Measurements from ENCODE around the gene CDHR4. TPM values are rescaled to one million over a fixed set of nuclear protein-coding genes. Genes with fewer than 3 reads are reported as not detected.

Gene CDHR4
- total and polyA plus RNA-seq, 2 of the 8 experiments (the other 6 are each of a cell fraction or from before 2014, with no cell fraction given), result 0.50 to 0.60 TPM

GRCh38 chr3:49842843-49843517, 43.3 kb upstream of the CDHR4 start:
- no peak overlapping the region for H3K27ac ChIP-seq (ENCODE audit: low read depth, low read length)
- no peak overlapping the region for H3K9ac ChIP-seq (replicated peaks in 1 of 4; ENCODE audit: extremely low read depth in 1 of 4, low read depth in 3 of 4, low read length in 3 of 4)
- POLR2A ChIA-PET (ENCODE audit: partially characterized antibody), result interaction anchor here (1.8 kb wide), 1 partner anchor 13 kb away, joined by 5 read pairs; the partner anchor contains the start of gene TRAIP

More at GRCh38 chr3:49842843-49843517, 43.3 kb upstream of the CDHR4 start:
- FAIRE-seq (no peak), DNase-seq (ENCODE audit: low read depth in 1 of 2, low spot score in 2 of 2) (no peak)
- Histone ChIP-seq H3K56ac (replicated peaks; ENCODE audit: insufficient read length, low read depth, low read length) (no peak overlapping the region), H3K23ac (ENCODE audit: insufficient read length) (no peak overlapping the region), H4K20me1 (replicated peaks in 1 of 2; ENCODE audit: control insufficient read depth in 1 of 2, insufficient read depth in 2 of 2, low read length in 2 of 2) (peaks cover 0 to 5% of the 10 kb centered on the region in 2 experiments), H2BK12ac (ENCODE audit: low read depth, low read length) (no peak overlapping the region), H2BK120ac (replicated peaks; ENCODE audit: low read depth, low read length) (no peak overlapping the region), H3K4ac (replicated peaks; ENCODE audit: insufficient read length, low read depth, low read length) (no peak overlapping the region), H3K18ac (ENCODE audit: extremely low read depth, low read length) (no peak overlapping the region), H3K4me3 (ENCODE audit: extremely low read depth in 1 of 4, insufficient read depth in 2 of 4, low read depth in 3 of 4, low read length in 4 of 4) (no peak overlapping the region), H3K14ac (ENCODE audit: insufficient read length) (no peak overlapping the region), H4K8ac (ENCODE audit: extremely low read depth, insufficient read depth, low read length) (no peak overlapping the region; the same call in 1 of the 2 replicates), H3K79me1 (ENCODE audit: low read depth, low read length) (peaks cover under 1% of the 10 kb centered on the region; the same call in 1 of the 2 replicates), H2AFZ (ENCODE audit: low read length) (no peak overlapping the region), H4K91ac (replicated peaks; ENCODE audit: insufficient read length, low read length) (no peak overlapping the region), H2AK5ac (ENCODE audit: low read depth, low read length) (no peak overlapping the region), H3K36me3 (ENCODE audit: control insufficient read depth in 2 of 4, insufficient read depth in 4 of 4, low read length in 3 of 4) (peaks cover 2 to 46% (median 35%) of the 10 kb centered on the region in 4 experiments; a peak in 7 of 8 replicates), H3K4me2 (ENCODE audit: insufficient read depth in 1 of 2, low read depth in 2 of 2, low read length in 2 of 2) (no peak overlapping the region), H4K5ac (ENCODE audit: insufficient read length, low read depth, low read length) (no peak overlapping the region), H3K79me2 (ENCODE audit: control insufficient read depth in 1 of 2, insufficient read depth in 2 of 2, low read length in 2 of 2) (no peaks in the 10 kb centered on the region), H2BK20ac (ENCODE audit: low read length) (no peak overlapping the region), H3K23me2 (ENCODE audit: low read depth, low read length) (no peaks in the 10 kb centered on the region), H3K9me3 (ENCODE audit: insufficient read depth in 2 of 2, low read depth in 1 of 2, low read length in 1 of 2) (no peaks in the 10 kb centered on the region), H3K4me1 (replicated peaks in 1 of 4; ENCODE audit: control insufficient read depth in 3 of 4, insufficient read depth in 4 of 4, low read length in 3 of 4) (peaks cover 0 to 6% (median 0%) of the 10 kb centered on the region in 4 experiments; a peak in 2 of 7 replicates), H2BK5ac (ENCODE audit: low read depth, low read length) (no peak overlapping the region; the same call in 1 of the 2 replicates), H3K27me3 (replicated peaks in 1 of 4; ENCODE audit: control insufficient read depth in 3 of 4, extremely low read depth in 1 of 4, insufficient read depth in 3 of 4, low read length in 3 of 4) (no peaks in the 10 kb centered on the region), H2BK15ac (ENCODE audit: low read length) (no peak overlapping the region)
- TF ChIP-seq BACH1 (IDR thresholded peaks at IDR 0.05; ENCODE audit: low read length) (no peak), SIX5 (IDR thresholded peaks at IDR 0.05; ENCODE audit: low read depth, low read length) (no peak), KDM1A (IDR thresholded peaks at IDR 0.05; ENCODE audit: borderline replicate concordance, low read length) (no peak), TBP (IDR thresholded peaks at IDR 0.05; ENCODE audit: low read depth, low read length) (no peak), CHD1 (IDR thresholded peaks at IDR 0.05; ENCODE audit: low read depth, low read length) (no peak), POLR2A (IDR thresholded peaks at IDR 0.05; ENCODE audit: control extremely low read depth in 1 of 2, low read depth in 2 of 2, low read length in 2 of 2) (no peak), RXRA (IDR thresholded peaks at IDR 0.05; ENCODE audit: insufficient read depth, low read depth, low read length) (no peak), CTBP2 (IDR thresholded peaks at IDR 0.05; ENCODE audit: borderline replicate concordance, insufficient read depth, insufficient read length, low read length) (no peak), POU5F1 (IDR thresholded peaks at IDR 0.05; ENCODE audit: low read depth, low read length) (no peak)
- WGBS, 2 experiments (ENCODE audit: extremely low coverage in 1 of 2, insufficient coverage in 1 of 2, insufficient read length in 1 of 2, insufficient replicate concordance in 2 of 2, low coverage in 1 of 2, low lambda C conversion rate in 2 of 2, missing lambda C conversion rate in 1 of 2), result 85% methylated on average over 3 of the region's 3 CpGs; no CpG with 5 or more reads in 1 of the 2 experiments
- CTCF ChIA-PET (ENCODE audit: partially characterized antibody), result interaction anchor here (1.2 to 15.2 kb wide), 11 partner anchors 12 to 303 kb away, joined by 3 to 306 read pairs (median 20); partner anchors contain the start of genes CDHR4, INKA1, MST1R and TRAIP
